GM21360 (cell line): ENCODE results near the gene PRSS50.
"Not testable (repeated sequence)": the region's sequence is repeated elsewhere in the genome, so short reads cannot be mapped to it uniquely, and the experiment has no call there.

Experiments
- ATAC-seq: cut with Tn5 transposase; IDR thresholded peaks from one replicate; pipeline ENCODE4 v1.9.1; 2021; ENCODE audit warnings: mild to moderate bottlenecking, moderate library complexity; ENCODE audit not compliant: unreplicated experiment

The PRSS50 gene

GRCh38 chr3:46717447-46718231 is at the start of gene PRSS50:
PRSS50 (minus strand) TSS chr3:46717869; CDS start chr3:46717824, 45 bp downstream.
- ATAC-seq: no peak

- ATAC-seq: no peak
Measured at GRCh38 chr3:46764206-46764605, 46.5 kb upstream of the PRSS50 start.

GRCh38 chr3:46763178-46763577 is 45.5 kb upstream of the PRSS50 start:
- ATAC-seq: no peak

- no peak for ATAC-seq
Measured at GRCh38 chr3:46759239-46760167, 41.8 kb upstream of the PRSS50 start.

GRCh38 chr3:46756642-46757041 is 39.0 kb upstream of the PRSS50 start:
- no peak for ATAC-seq

- no peak for ATAC-seq
Measured at GRCh38 chr3:46755646-46756045, 38.0 kb upstream of the PRSS50 start.

- not testable (repeated sequence) for ATAC-seq
Measured at GRCh38 chr3:46753127-46753526, 35.5 kb upstream of the PRSS50 start.

GRCh38 chr3:46750555-46751038 is 32.9 kb upstream of the PRSS50 start:
- ATAC-seq: no peak

GRCh38 chr3:46749129-46749528 is 31.5 kb upstream of the PRSS50 start:
- no peak for ATAC-seq

- ATAC-seq: no peak
Measured at GRCh38 chr3:46748170-46748569, 30.5 kb upstream of the PRSS50 start.

- ATAC-seq: no peak
Measured at GRCh38 chr3:46746711-46747110, 29.0 kb upstream of the PRSS50 start.

- no peak for ATAC-seq
Measured at GRCh38 chr3:46742992-46743585, 25.4 kb upstream of the PRSS50 start.

GRCh38 chr3:46739565-46739964 is 21.9 kb upstream of the PRSS50 start:
- not testable (repeated sequence) for ATAC-seq

- no peak for ATAC-seq
Measured at GRCh38 chr3:46737329-46737731, 19.7 kb upstream of the PRSS50 start.

- no peak for ATAC-seq
Measured at GRCh38 chr3:46736006-46736872, 18.6 kb upstream of the PRSS50 start.

- no peak for ATAC-seq
Measured at GRCh38 chr3:46734773-46735172, 17.1 kb upstream of the PRSS50 start.

GRCh38 chr3:46733026-46733800 is 15.5 kb upstream of the PRSS50 start:
- ATAC-seq: no peak

GRCh38 chr3:46731795-46732194 is 14.1 kb upstream of the PRSS50 start:
- ATAC-seq: no peak

- no peak for ATAC-seq
Measured at GRCh38 chr3:46730819-46731218, 13.2 kb upstream of the PRSS50 start.

GRCh38 chr3:46729038-46729437 is 11.4 kb upstream of the PRSS50 start:
- no peak for ATAC-seq
